CD4-positive, alpha-beta T cell treated with Interleukin-4 for 1 hour (primary cell): ENCODE data around the gene CHST7.

ENCODE experiments used
- DNase-seq, 2 donors: peaks; one replicate each; pipeline ENCODE4 v3.0.0-alpha.2; 2020 to 2022

CHST7 gene

GRCh38 chrX:46610070-46610658 lies 36.6 kb downstream of the CHST7 start:
- no peak for DNase-seq

- DNase-seq, result peak in 1 of 2 donors; percentile 50
Observed at GRCh38 chrX:46611658-46612362, 38.2 kb downstream of the CHST7 start.

GRCh38 chrX:46617906-46618305 lies 44.3 kb downstream of the CHST7 start:
- DNase-seq, result no peak

- DNase-seq, result no peak
Observed at GRCh38 chrX:46618947-46619346, 45.4 kb downstream of the CHST7 start.

- no peak for DNase-seq
Observed at GRCh38 chrX:46620505-46620904, 46.9 kb downstream of the CHST7 start.

- DNase-seq, result no peak
Observed at GRCh38 chrX:46621572-46621971, 48.0 kb downstream of the CHST7 start.

GRCh38 chrX:46624090-46624786 lies 50.7 kb downstream of the CHST7 start:
- DNase-seq, result no peak

- peak; percentile 42 to 67 for DNase-seq
Observed at GRCh38 chrX:46626566-46626965, 53.0 kb downstream of the CHST7 start.

- no peak for DNase-seq
Observed at GRCh38 chrX:46627062-46627461, 53.5 kb downstream of the CHST7 start.

GRCh38 chrX:46627711-46628419 lies 54.3 kb downstream of the CHST7 start:
- no peak for DNase-seq

GRCh38 chrX:46628460-46629371 lies 55.2 kb downstream of the CHST7 start:
- peak; percentile 43 to 69 for DNase-seq

GRCh38 chrX:46630141-46630540 lies 56.6 kb downstream of the CHST7 start:
- no peak for DNase-seq

GRCh38 chrX:46634577-46634976 lies 61.0 kb downstream of the CHST7 start:
- DNase-seq, result no peak

GRCh38 chrX:46635186-46635585 lies 61.6 kb downstream of the CHST7 start:
- DNase-seq, result no peak

GRCh38 chrX:46636223-46636622 lies 62.7 kb downstream of the CHST7 start:
- DNase-seq, result no peak

- no peak for DNase-seq
Observed at GRCh38 chrX:46637938-46638337, 64.4 kb downstream of the CHST7 start.

- peak in 1 of 2 donors; percentile 56 for DNase-seq
Observed at GRCh38 chrX:46642145-46642544, 68.6 kb downstream of the CHST7 start.

GRCh38 chrX:46643636-46644035 lies 70.1 kb downstream of the CHST7 start:
- no peak for DNase-seq

- no peak for DNase-seq
Observed at GRCh38 chrX:46645614-46646013, 72.0 kb downstream of the CHST7 start.

- no peak for DNase-seq
Observed at GRCh38 chrX:46647251-46647650, 73.7 kb downstream of the CHST7 start.
